HG03469 (cell line): ENCODE measurements around the gene RAB6A.
"Not testable (repeated sequence)": the region's sequence is repeated elsewhere in the genome, so short reads cannot be mapped to it uniquely, and the experiment has no call there.

ENCODE experiments used
- ATAC-seq: cut with Tn5 transposase; IDR thresholded peaks from one replicate; pipeline ENCODE4 v1.9.1; 2021; ENCODE audit warnings: mild to moderate bottlenecking, moderate library complexity, moderate number of reproducible peaks; ENCODE audit not compliant: unreplicated experiment

RAB6A gene

GRCh38 chr11:73760679-73761402 lies at the start of gene RAB6A:
TSS of gene RAB6A (minus strand) at chr11:73761074. CDS start at chr11:73760635, 439 bp downstream.
- peak; percentile 74 for ATAC-seq

- no peak for ATAC-seq
Observed at GRCh38 chr11:73810637-73811036, 49.8 kb upstream of the RAB6A start.

GRCh38 chr11:73808052-73808451 lies 47.2 kb upstream of the RAB6A start:
- ATAC-seq = no peak

DNA sequence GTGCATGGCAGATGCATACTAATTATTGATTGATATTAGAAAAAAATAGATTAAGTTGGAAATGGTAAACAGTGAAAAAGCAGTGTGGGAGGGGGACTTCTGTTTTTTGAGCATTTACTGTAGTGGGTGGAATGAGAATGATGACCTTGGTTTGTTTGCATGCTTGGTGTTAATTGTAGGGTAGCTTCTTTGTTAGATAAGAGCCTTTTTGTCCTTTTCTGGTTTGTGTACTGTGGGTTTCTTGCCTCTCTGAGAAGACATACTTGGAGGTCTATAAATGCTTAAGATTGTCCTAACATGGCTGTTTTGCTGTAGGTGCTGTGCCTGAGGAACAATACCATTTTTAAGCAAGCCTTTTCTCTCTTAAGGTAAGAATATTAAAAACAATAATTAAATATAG lies 43.8 kb upstream of the RAB6A start:
- no peak for ATAC-seq

DNA sequence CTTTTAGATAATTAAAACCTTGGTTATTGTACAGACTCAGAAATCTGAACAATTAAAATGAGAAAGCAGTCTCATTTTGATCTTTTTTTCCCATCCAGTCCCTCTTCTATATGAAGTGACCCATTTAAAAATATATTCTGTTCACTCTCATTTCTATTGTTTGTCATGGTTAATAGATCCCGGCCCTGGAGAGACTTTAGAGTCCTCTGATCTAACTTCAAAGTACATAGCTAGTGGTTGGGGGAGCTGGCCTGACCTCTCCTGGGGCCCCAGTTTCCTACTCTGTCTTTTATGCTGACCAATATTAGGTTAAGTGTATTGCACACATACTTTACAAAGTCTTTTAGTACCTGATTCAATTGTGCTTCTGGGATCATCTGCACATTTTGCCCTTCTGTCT lies 40.3 kb upstream of the RAB6A start:
- no peak for ATAC-seq

- ATAC-seq = no peak
Observed at GRCh38 chr11:73800276-73800806, 39.5 kb upstream of the RAB6A start.

DNA sequence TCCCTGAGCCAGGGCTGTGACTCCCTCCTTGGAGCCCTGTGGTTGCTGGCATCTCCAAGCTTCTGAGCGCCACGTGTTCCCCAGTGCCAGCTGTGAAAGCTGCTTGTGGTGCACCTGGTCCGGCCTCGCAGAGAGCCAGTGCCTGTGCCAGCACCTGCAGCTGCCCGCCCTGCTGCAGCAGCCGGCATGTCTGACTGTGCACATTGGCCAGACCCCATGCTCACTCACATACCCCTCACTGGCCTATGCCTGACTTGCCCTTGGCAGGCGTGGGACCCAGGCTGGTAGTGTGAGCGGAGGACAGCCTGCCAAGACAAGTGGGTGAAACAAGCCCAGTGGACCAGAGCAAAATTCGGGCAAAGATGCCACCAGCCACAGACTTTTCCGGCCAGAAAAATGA lies 36.6 kb upstream of the RAB6A start:
- ATAC-seq = no peak

GRCh38 chr11:73795925-73796632 lies 35.2 kb upstream of the RAB6A start:
- no peak for ATAC-seq

DNA sequence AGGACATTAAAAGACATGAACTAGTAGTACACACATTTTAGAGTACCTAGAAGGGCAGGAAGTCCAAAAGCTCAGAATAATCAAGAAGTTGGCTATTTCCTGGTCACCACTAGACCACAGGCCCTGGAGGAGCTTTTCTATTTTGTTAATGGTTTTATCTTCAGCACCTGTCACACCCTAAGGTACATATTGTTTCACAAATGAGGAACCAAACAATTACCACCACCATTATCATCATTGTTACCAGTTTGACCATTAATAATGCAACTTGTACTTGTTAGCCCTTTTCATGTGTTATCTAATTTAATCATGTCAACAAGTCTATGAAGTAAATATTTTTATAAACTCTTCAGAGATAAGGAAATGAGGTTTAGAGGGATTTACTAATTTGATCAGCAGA lies 31.7 kb upstream of the RAB6A start:
- no peak for ATAC-seq

GRCh38 chr11:73789279-73789670 lies 28.4 kb upstream of the RAB6A start:
- ATAC-seq = no peak

GRCh38 chr11:73787643-73788558 lies 27.0 kb upstream of the RAB6A start, which contains the start of gene MRPL48:
TSS of gene MRPL48 (plus strand) at chr11:73787874. CDS start at chr11:73787972, 98 bp downstream.
- peak; percentile 39 for ATAC-seq

DNA sequence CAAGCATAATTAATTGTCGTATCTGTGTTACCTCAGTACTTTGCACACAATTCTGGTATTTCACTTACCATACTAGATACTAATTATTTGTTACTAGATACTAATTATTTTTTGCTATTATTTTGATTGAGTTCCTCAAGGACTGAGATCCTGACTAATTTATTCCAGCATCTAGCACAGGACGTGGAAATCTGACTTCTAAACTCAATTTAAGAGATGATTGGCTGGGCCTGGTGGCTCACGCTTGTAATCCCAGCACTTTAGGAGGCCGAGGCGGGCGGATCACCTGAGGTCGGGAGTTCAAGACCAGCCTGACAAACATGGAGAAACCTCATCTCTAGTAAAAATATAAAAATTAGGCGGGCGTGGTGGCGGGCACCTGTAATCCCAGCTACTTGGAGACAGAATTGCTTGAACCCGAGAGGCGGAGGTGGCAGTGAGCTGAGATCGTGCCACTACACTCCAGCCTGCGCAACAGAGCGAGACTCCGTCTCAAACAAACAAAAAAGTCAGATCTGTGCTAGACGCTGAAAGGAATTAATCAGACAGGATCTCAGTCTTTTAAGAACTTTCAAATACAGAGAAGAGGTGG lies 26.3 kb upstream of the RAB6A start:
- ATAC-seq = no peak

DNA sequence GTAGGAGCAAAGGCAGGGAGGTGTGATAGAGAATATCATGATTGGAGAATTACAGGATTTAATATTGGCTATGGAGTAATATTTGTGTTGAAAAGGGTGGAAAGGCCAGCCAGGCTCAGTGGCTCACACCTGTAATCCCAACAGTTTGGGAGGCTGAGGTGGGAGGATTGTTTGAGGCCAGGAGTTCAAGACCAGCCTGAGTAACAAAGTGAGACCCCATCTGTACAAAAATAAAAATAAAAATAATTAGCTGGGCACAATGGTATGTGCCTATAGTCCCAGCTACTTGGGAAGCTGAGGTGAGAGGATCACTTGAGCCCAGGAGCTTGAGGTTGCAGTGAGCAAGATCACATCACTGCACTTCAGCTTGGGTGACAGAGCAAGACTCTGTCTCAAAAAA lies 24.6 kb upstream of the RAB6A start:
- not testable (repeated sequence) for ATAC-seq

GRCh38 chr11:73784734-73785133 lies 23.9 kb upstream of the RAB6A start:
- ATAC-seq = no peak

- ATAC-seq = no peak
Observed at GRCh38 chr11:73784080-73784634, 23.3 kb upstream of the RAB6A start.

- ATAC-seq = no peak
Observed at GRCh38 chr11:73783483-73784020, 22.7 kb upstream of the RAB6A start.

DNA sequence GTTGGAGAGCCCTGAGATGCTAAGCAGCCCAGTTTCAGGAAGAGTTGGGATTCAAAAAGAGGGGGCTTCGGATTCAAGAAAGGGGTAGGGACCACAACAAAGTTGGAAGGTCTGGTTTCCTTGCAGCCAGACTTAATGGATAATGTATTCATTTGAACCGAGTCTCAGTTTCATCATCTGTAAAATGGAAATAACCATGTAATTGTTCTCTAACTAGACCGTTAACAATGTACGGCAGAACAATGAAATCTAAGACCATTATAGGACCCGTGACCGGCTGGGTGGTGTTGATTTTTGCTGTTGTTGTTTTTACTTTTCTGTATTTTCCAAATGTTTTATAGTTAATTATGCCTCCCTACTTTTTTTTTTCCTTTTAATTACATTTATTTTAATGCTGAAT lies 20.4 kb upstream of the RAB6A start:
- ATAC-seq = no peak

- peak; percentile 92 for ATAC-seq
Observed at GRCh38 chr11:73779084-73779902, 18.4 kb upstream of the RAB6A start.

DNA sequence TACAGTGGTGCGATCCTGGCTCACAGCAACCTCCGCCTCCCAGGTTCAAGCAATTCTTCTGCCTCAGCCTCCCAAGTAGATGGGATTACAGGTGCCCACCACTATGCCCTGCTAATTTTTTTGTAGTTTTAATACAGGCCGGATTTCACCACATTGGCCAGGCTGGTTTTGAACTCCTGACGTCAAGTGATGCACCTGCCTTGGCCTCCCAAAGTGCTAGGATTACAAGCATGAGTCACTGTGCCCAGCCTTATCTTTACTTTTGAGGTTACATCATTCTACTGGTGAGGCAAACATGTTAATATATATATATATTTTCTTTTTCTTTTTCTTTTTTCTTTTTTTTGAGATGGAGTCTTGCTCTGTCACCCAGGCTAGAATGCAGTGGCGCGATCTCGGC lies 9.9 kb upstream of the RAB6A start:
- ATAC-seq = not testable (repeated sequence)
